HepG2 (cell line): ENCODE measurements around the gene TRIM9. TPM values are rescaled to one million over a fixed set of nuclear protein-coding genes. Genes with fewer than 3 reads are reported as not detected.

Experiments
- CAMTA2 ChIP-seq: sonication (generic); formaldehyde crosslinking; IDR thresholded peaks from 2 replicates; pipeline ENCODE4 v1.4.0; 2020; ENCODE audit warnings: mild to moderate bottlenecking, missing genetic modification reagents, borderline replicate concordance
- CEBPB ChIP-seq: IDR thresholded peaks from 2 replicates; pipeline ENCODE4 v1.6.1; 2011; ENCODE audit warnings: low read depth, low read length, improper control_type of control experiment, borderline replicate concordance
- DPF2 ChIP-seq: sonication (generic); formaldehyde crosslinking; IDR thresholded peaks from 2 replicates; pipeline ENCODE4 v1.4.0; 2020; ENCODE audit warnings: mild to moderate bottlenecking, low read depth, missing genetic modification reagents, borderline replicate concordance
- IKZF4 ChIP-seq: sonication (generic); formaldehyde crosslinking; IDR thresholded peaks from 2 replicates; pipeline ENCODE4 v1.5.1; 2020; ENCODE audit warnings: borderline replicate concordance, mild to moderate bottlenecking, low read depth, missing genetic modification reagents; ENCODE audit errors: not compliant biosample characterization
- MAX ChIP-seq: IDR thresholded peaks from 2 replicates; pipeline ENCODE4 v1.6.1; 2012; ENCODE audit warnings: inconsistent platforms
- NCOR1 ChIP-seq: fragments of 200-600 bp; sonication (generic); IDR thresholded peaks from 2 replicates; pipeline ENCODE4 v1.7.0; 2017; ENCODE audit warnings: antibody characterized with exemption, low read length, borderline replicate concordance
- PRMT3 ChIP-seq: sonication (generic); formaldehyde crosslinking; IDR thresholded peaks from 2 replicates; pipeline ENCODE4 v1.8.1; 2022; ENCODE audit warnings: low read depth, mild to moderate bottlenecking, moderate library complexity, missing genetic modification reagents, borderline replicate concordance
- RARA ChIP-seq: IDR thresholded peaks from 2 replicates; pipeline ENCODE4 v1.6.1; 2016; ENCODE audit warnings: missing genetic modification reagents, missing compliant biosample characterization
- SIX1 ChIP-seq: sonication (generic); formaldehyde crosslinking; IDR thresholded peaks from 2 replicates; pipeline ENCODE4 v1.4.0; 2020; ENCODE audit warnings: missing genetic modification reagents, borderline replicate concordance
- SKI ChIP-seq: fragments of 450-650 bp; IDR thresholded peaks from one replicate; pipeline ENCODE4 v1.6.1; 2018; ENCODE audit warnings: mild to moderate bottlenecking; ENCODE audit not compliant: partially characterized antibody
- TEAD3 ChIP-seq: optimal IDR thresholded peaks from 2 replicates; pipeline ENCODE3; 2016; ENCODE audit warnings: borderline replicate concordance
- USF2 ChIP-seq, 2 experiments: sonication (generic) in 1 of 2; formaldehyde crosslinking in 1 of 2; IDR thresholded peaks; 2 replicates each; pipeline versions ENCODE4 v1.5.1 to v1.6.1; 2011 to 2020; ENCODE audit warnings: borderline replicate concordance in 1 of 2, low read depth in 1 of 2, low read length in 1 of 2, mild to moderate bottlenecking in 1 of 2, missing genetic modification reagents in 1 of 2, moderate library complexity in 1 of 2
- ZNF136 ChIP-seq: sonication (generic); formaldehyde crosslinking; IDR thresholded peaks from 2 replicates; pipeline ENCODE4 v1.8.1; 2022; ENCODE audit warnings: low read depth, mild to moderate bottlenecking, moderate library complexity, missing genetic modification reagents
- ZNF253 ChIP-seq: sonication (generic); formaldehyde crosslinking; IDR thresholded peaks from 2 replicates; pipeline ENCODE4 v1.8.0; 2022; ENCODE audit warnings: mild to moderate bottlenecking, missing genetic modification reagents, borderline replicate concordance
- ZNF644 ChIP-seq: IDR thresholded peaks from 2 replicates; pipeline ENCODE4 v1.6.1; 2016; ENCODE audit warnings: low read depth
- ZNF710 ChIP-seq: sonication (generic); formaldehyde crosslinking; IDR thresholded peaks from 2 replicates; pipeline ENCODE4 v1.5.0; 2020; ENCODE audit warnings: mild to moderate bottlenecking, missing genetic modification reagents, borderline replicate concordance
- ZNF782 ChIP-seq: sonication (generic); formaldehyde crosslinking; IDR thresholded peaks from 2 replicates; pipeline ENCODE4 v1.4.0; 2020; ENCODE audit warnings: missing genetic modification reagents, mild to moderate bottlenecking, borderline replicate concordance
- ZNF788 ChIP-seq: sonication (generic); formaldehyde crosslinking; IDR thresholded peaks from 2 replicates; pipeline ENCODE4 v1.5.0; 2020; ENCODE audit warnings: mild to moderate bottlenecking, missing genetic modification reagents, borderline replicate concordance
- polyA plus RNA-seq, 8 experiments: library from polyadenylated mRNA; depleted of rRNA in 3 of 8; stranded (reverse) in 7 of 8; unstranded in 1 of 8; fragments of >200 nt; fragmentation: Illumina TruSeq in 4 of 8; extraction: Trizol in 4 of 8; gene quantifications; 2 replicates each; pipeline versions ENCODE4 v1.2.1 to v1.2.3, GENCODE V29; 2011 to 2016; ENCODE audit warnings: low read depth in 4 of 8, missing spikeins in 1 of 8, mixed read lengths in 1 of 8; ENCODE audit not compliant: insufficient read depth in 1 of 8
- total RNA-seq, 5 experiments: library from RNA; depleted of rRNA; stranded (reverse); fragments of >200 nt; fragmentation: Illumina TruSeq; extraction: Trizol; gene quantifications; 2 replicates each; pipeline ENCODE4 v1.2.3, GENCODE V29; 2016; ENCODE audit warnings: low read depth in 1 of 5
- TF ChIP-seq, protein P1 (sequence below): IDR thresholded peaks from 2 replicates; pipeline ENCODE4 v1.4.0; 2020; ENCODE audit warnings: mild to moderate bottlenecking, missing genetic modification reagents

TRIM9 gene
- total and polyA plus RNA-seq, 2 of the 13 experiments (the other 11 are each of a cell fraction or from before 2014, with no cell fraction given): 0.04 to 0.07 TPM

DNA sequence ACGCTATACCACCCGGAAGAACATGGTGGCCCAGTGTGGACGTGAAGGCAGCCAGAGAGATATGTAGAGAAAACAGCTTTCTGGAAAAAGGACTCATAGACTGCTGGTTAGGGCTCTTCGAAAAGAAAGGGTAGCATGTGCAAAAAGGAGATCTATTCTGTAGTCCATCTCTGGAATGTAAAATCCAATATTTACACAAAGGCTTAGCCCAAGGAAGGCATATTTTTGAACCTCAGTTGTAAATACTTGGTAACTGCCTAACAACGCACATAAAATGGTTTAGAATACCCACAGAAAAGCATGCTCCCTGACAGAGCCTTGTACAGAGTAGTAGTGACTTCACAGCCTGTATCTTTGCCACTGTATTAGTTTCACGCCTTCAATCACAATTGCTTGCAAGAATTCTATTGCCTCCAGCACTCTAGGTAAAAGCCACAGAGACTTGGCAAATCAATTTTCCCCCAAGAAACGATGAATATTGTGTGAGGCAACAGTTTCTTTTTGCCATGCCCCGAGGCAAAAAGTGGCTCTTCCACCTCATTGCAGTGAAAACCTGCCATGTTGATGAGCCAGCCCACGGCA, 59.2 kb downstream of the TRIM9 start (continued):
- TF ChIP-seq ZNF782 (CRISPR knock-in tag) (no peak), ZNF710 (CRISPR knock-in tag) (0 out of 2 replicates have a peak, but pooled peaks have one; percentile 54), CAMTA2 (CRISPR knock-in tag) (no peak), DPF2 (CRISPR knock-in tag) (no peak), RARA (CRISPR knock-in tag) (no peak), ZNF644 (CRISPR knock-in tag) (peak; percentile 72), ZNF253 (CRISPR knock-in tag) (no peak), ZNF788 (no peak), TEAD3 (CRISPR knock-in tag) (peak; percentile 85), SIX1 (no peak), IKZF4 (CRISPR knock-in tag) (no peak), ZNF136 (CRISPR knock-in tag) (no peak), PRMT3 (no peak), NCOR1 (no peak), SKI (no peak), CEBPB (no peak), USF2 (IDR thresholded peaks at IDR 0.05; ENCODE audit: low read depth, low read length) (no peak), USF2 (CRISPR knock-in tag; IDR thresholded peaks at IDR 0.05; ENCODE audit: borderline replicate concordance) (no peak), MAX (0 out of 2 replicates have a peak, but pooled peaks have one; percentile 28)
- TF ChIP-seq, protein P1, sequence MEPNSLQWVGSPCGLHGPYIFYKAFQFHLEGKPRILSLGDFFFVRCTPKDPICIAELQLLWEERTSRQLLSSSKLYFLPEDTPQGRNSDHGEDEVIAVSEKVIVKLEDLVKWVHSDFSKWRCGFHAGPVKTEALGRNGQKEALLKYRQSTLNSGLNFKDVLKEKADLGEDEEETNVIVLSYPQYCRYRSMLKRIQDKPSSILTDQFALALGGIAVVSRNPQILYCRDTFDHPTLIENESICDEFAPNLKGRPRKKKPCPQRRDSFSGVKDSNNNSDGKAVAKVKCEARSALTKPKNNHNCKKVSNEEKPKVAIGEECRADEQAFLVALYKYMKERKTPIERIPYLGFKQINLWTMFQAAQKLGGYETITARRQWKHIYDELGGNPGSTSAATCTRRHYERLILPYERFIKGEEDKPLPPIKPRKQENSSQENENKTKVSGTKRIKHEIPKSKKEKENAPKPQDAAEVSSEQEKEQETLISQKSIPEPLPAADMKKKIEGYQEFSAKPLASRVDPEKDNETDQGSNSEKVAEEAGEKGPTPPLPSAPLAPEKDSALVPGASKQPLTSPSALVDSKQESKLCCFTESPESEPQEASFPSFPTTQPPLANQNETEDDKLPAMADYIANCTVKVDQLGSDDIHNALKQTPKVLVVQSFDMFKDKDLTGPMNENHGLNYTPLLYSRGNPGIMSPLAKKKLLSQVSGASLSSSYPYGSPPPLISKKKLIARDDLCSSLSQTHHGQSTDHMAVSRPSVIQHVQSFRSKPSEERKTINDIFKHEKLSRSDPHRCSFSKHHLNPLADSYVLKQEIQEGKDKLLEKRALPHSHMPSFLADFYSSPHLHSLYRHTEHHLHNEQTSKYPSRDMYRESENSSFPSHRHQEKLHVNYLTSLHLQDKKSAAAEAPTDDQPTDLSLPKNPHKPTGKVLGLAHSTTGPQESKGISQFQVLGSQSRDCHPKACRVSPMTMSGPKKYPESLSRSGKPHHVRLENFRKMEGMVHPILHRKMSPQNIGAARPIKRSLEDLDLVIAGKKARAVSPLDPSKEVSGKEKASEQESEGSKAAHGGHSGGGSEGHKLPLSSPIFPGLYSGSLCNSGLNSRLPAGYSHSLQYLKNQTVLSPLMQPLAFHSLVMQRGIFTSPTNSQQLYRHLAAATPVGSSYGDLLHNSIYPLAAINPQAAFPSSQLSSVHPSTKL (CRISPR knock-in tag): peak; percentile 82; the same call in 1 of the 2 replicates
